ENCODE results near the gene CCDC57. TPM values are rescaled to one million over a fixed set of nuclear protein-coding genes. Genes with fewer than 3 reads are reported as not detected.

Gene CCDC57
- total and polyA plus RNA-seq, 2 of the 8 experiments (the other 6 are each of a cell fraction or from before 2014, with no cell fraction given) = 8.4 to 12.9 TPM

DNA sequence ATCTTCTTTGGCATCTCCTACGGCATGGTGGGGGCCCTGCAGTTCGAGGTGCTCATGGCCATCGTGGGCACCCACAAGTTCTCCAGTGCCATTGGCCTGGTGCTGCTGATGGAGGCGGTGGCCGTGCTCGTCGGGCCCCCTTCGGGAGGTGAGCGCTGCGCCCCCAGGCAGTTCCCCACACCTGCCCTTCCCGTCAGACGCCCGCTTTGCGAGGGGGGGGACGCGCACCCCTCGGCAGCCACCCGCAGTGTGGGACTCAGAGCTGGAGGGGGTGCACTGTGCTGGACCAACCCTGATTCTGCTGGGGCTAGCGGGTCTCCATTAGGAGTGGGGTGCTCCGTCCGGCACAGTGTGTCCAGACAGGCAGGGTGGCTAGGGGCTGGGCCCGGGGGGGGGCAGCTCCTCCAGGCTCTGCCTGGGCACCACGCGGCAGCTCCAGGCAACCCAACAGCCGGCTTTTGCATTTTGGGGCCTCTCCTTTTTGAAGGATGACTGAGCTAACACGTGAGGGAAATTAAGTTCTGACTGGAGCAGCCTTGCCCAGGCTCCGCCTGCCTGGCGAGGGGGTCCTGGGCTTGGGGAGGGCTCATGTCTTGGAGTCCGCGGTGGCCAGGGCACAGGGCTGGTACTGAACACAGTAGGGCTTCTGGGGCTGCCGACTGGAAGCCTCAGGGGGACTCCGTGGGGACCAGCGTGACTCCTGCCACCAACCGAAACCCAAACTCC is 25.3 kb upstream of the CCDC57 start (continued):
- TF ChIP-seq KDM4A (IDR thresholded peaks at IDR 0.05; ENCODE audit: low read depth, low read length, severe bottlenecking) = no peak
- no peak for TF ChIP-seq CHD1 (IDR thresholded peaks at IDR 0.05; ENCODE audit: low read depth, low read length)
- TF ChIP-seq KDM5A (IDR thresholded peaks at IDR 0.05; ENCODE audit: low read length) = no peak
- TF ChIP-seq SIX5 (IDR thresholded peaks at IDR 0.05; ENCODE audit: low read depth, low read length) = no peak
- TF ChIP-seq RNF2 (IDR thresholded peaks at IDR 0.05; ENCODE audit: borderline replicate concordance, low read depth, low read length, missing control alignments, poor library complexity, severe bottlenecking) = no peak
